GM23338 (cell line): ENCODE results near the gene FUT7. TPM values are rescaled to one million over a fixed set of nuclear protein-coding genes. Genes with fewer than 3 reads are reported as not detected.
"Not testable (repeated sequence)": the region's sequence is repeated elsewhere in the genome, so short reads cannot be mapped to it uniquely, and the experiment has no call there.

Experiments
- ATAC-seq: fragments of 200-7000 bp; cut with Tn5 transposase; 3 replicates; pipeline ENCODE4 v1.9.1; 2020
- DNase-seq: peaks from one replicate; pipeline ENCODE4 v3.0.0-alpha.2; 2015; ENCODE audit warnings: low spot score
- H2AFZ ChIP-seq: fragments of 200-600 bp; sonication (generic); 2 replicates; pipeline ENCODE4 v1.8.0; 2016; ENCODE audit warnings: antibody characterized with exemption, mild to moderate bottlenecking, moderate library complexity
- H3F3A ChIP-seq: fragments of 200-600 bp; sonication (generic); replicated peaks from 2 replicates; pipeline ENCODE4 v1.8.0; 2017; ENCODE audit warnings: antibody characterized with exemption, mixed run types, low read depth
- H3K27ac ChIP-seq: fragments of 200-600 bp; sonication (generic); 2 replicates; pipeline ENCODE4 v1.6.1; 2016; ENCODE audit warnings: low read depth
- H3K27me3 ChIP-seq: fragments of 200-600 bp; sonication (generic); 2 replicates; pipeline ENCODE4 v1.8.0; 2016; ENCODE audit warnings: mild to moderate bottlenecking, mixed run types, moderate library complexity; ENCODE audit not compliant: insufficient read depth
- H3K36me3 ChIP-seq: fragments of 200-600 bp; sonication (generic); 2 replicates; pipeline ENCODE4 v1.8.0; 2016; ENCODE audit warnings: mild to moderate bottlenecking; ENCODE audit not compliant: insufficient read depth
- H3K4me1 ChIP-seq: fragments of 200-600 bp; sonication (generic); 2 replicates; pipeline ENCODE4 v1.8.0; 2016; ENCODE audit warnings: mild to moderate bottlenecking, moderate library complexity; ENCODE audit not compliant: insufficient read depth
- H3K4me2 ChIP-seq: fragments of 200-600 bp; sonication (generic); 2 replicates; pipeline ENCODE4 v1.7.1; 2017; ENCODE audit warnings: mixed run types
- H3K4me3 ChIP-seq: fragments of 200-600 bp; sonication (generic); 2 replicates; pipeline ENCODE4 v1.6.1; 2016; ENCODE audit warnings: mixed run types
- H3K79me2 ChIP-seq: fragments of 200-600 bp; sonication (generic); replicated peaks from 2 replicates; pipeline ENCODE4 v1.8.0; 2017; ENCODE audit warnings: mild to moderate bottlenecking; ENCODE audit not compliant: insufficient read depth
- H3K9me2 ChIP-seq: fragments of 200-600 bp; sonication (generic); 2 replicates; pipeline ENCODE4 v1.8.0; 2017; ENCODE audit not compliant: insufficient read depth
- H4K20me1 ChIP-seq: fragments of 200-600 bp; sonication (generic); replicated peaks from 2 replicates; pipeline ENCODE4 v1.8.0; 2017; ENCODE audit warnings: mild to moderate bottlenecking; ENCODE audit not compliant: insufficient read depth
- H3K27ac Mint-ChIP-seq: 2 replicates; pipeline ENCODE4 v1.8.0; 2020; ENCODE audit warnings: inconsistent platforms, mild to moderate bottlenecking, moderate library complexity, mixed read lengths
- H3K27me3 Mint-ChIP-seq: 3 replicates; pipeline ENCODE4 v1.8.0; 2022; ENCODE audit warnings: low read depth, mild to moderate bottlenecking, moderate library complexity, mixed read lengths, inconsistent platforms; ENCODE audit not compliant: insufficient read depth, poor library complexity
- H3K36me3 Mint-ChIP-seq: 3 replicates; pipeline ENCODE4 v1.8.0; 2021; ENCODE audit warnings: low read depth, mild to moderate bottlenecking, inconsistent platforms, moderate library complexity, mixed read lengths
- H3K4me1 Mint-ChIP-seq: 3 replicates; pipeline ENCODE4 v1.8.0; 2020; ENCODE audit warnings: mild to moderate bottlenecking, inconsistent platforms, mixed read lengths
- H3K4me3 Mint-ChIP-seq: 3 replicates; pipeline ENCODE4 v1.8.0; 2021; ENCODE audit warnings: moderate library complexity, mild to moderate bottlenecking, inconsistent platforms, mixed read lengths
- H3K9me3 Mint-ChIP-seq: 3 replicates; pipeline ENCODE4 v1.8.0; 2020; ENCODE audit warnings: moderate library complexity, mild to moderate bottlenecking, inconsistent platforms, mixed read lengths
- ETS1 ChIP-seq: IDR thresholded peaks from 2 replicates; pipeline ENCODE4 v1.6.1; 2016; ENCODE audit warnings: antibody characterized with exemption
- EZH2 ChIP-seq: fragments of 200-600 bp; sonication (generic); IDR thresholded peaks from one replicate; pipeline ENCODE4 v1.8.0; 2017; ENCODE audit warnings: antibody characterized with exemption, mild to moderate bottlenecking, low read depth; ENCODE audit not compliant: unreplicated experiment
- EZH2phosphoT487 ChIP-seq: fragments of 200-600 bp; sonication (generic); IDR thresholded peaks from one replicate; pipeline ENCODE4 v1.8.1; 2018; ENCODE audit warnings: antibody characterized with exemption; ENCODE audit not compliant: unreplicated experiment
- NANOG ChIP-seq: IDR thresholded peaks from 2 replicates; pipeline ENCODE4 v1.6.1; 2016; ENCODE audit warnings: antibody characterized with exemption, borderline replicate concordance
- POLR2AphosphoS5 ChIP-seq: IDR thresholded peaks from 2 replicates; pipeline ENCODE4 v1.6.1; 2016; ENCODE audit warnings: antibody characterized with exemption, low read depth
- REST ChIP-seq: IDR thresholded peaks from one replicate; pipeline ENCODE4 v1.6.1; 2018; ENCODE audit warnings: antibody characterized with exemption; ENCODE audit not compliant: unreplicated experiment
- STAT1 ChIP-seq: IDR thresholded peaks from one replicate; pipeline ENCODE4 v1.6.1; 2016; ENCODE audit warnings: antibody characterized with exemption; ENCODE audit not compliant: unreplicated experiment
- ZNF114 ChIP-seq: fragments of 250-450 bp; sonication (Bioruptor Pico); IDR thresholded peaks from 2 replicates; pipeline ENCODE4 v1.5.0; 2020; ENCODE audit warnings: mild to moderate bottlenecking, moderate library complexity
- ZNF331 ChIP-seq: fragments of 250-450 bp; sonication (Bioruptor Pico); IDR thresholded peaks from 2 replicates; pipeline ENCODE4 v1.5.0; 2020; ENCODE audit warnings: low read depth, mild to moderate bottlenecking, moderate library complexity
- polyA plus RNA-seq: library from polyadenylated mRNA; unstranded; fragments of >200 nt; fragmentation: Nextera tagmentation; extraction: Ambion mirVana; gene quantifications from 2 replicates; pipeline ENCODE4 v1.2.1, GENCODE V29; 2016
- total RNA-seq: library from RNA; depleted of rRNA; stranded (reverse); fragments of >200 nt; shearing (Covaris generic); gene quantifications from 2 replicates; pipeline ENCODE4 v1.2.3, GENCODE V29; 2014
- TF ChIP-seq, protein P1 (sequence below), 2 experiments: fragments of 200-600 bp in 1 of 2; sonication (generic) in 1 of 2; conservative IDR thresholded peaks; 2 replicates each; pipeline versions ENCODE4 v1.5.1 to v1.6.1; 2016 to 2017; ENCODE audit warnings: antibody characterized with exemption in 2 of 2, low read depth in 2 of 2, mild to moderate bottlenecking in 2 of 2, moderate library complexity in 1 of 2

The FUT7 gene
- total and polyA plus RNA-seq, 2 experiments from 2014 or later: not detected

DNA sequence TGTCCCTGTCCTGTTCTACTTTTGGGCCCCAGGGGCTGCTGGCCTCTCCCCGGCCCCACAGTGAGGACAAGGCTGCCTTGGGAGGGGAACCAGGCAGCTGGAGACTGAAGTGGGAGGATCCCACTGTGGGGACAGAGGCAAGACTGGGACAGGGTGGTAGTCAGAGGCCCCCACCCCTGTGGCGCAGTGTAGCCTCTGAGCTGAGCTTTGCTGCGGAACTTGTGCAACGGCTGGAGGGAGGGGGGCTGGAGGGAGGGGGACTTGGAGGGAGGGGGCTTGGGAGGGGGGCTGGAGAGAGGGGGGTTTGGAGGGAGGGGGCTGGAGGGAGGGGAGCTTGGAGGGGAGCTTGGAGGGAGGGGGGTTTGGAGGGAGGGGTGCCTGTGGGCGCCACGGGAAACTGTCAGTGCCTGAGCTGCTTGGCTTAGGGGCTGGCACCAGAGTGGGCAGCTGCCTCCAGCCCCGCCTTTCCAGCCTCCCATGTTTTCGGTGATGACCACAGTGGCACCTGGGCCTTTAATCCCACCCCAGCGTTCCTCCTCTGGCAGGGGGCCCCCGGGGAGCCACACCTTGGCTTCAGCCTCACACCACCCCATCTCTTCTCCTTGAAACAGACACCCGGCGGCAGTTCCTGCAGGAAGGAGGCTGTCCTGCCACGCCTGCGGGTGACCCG, 2.3 kb upstream of the FUT7 start:
- H3K27ac Mint-ChIP-seq: no peak overlapping the region
- Histone ChIP-seq H3K4me3 (no peak overlapping the region), H3F3A (0 out of 2 replicates have a peak, but pooled peaks cover 3% of the 10 kb centered on the region), H3K4me1 (no peaks in the 10 kb centered on the region), H3K4me2 (no peak overlapping the region), H3K27me3 (peaks cover 1% of the 10 kb centered on the region), H3K36me3 (no peaks in the 10 kb centered on the region), H3K79me2 (no peaks in the 10 kb centered on the region), H3K9me2 (no peaks in the 10 kb centered on the region), H4K20me1 (no peaks in the 10 kb centered on the region), H3K27ac (no peak overlapping the region), H2AFZ (no peak overlapping the region)
- H3K9me3 Mint-ChIP-seq: no peaks in the 10 kb centered on the region
- no peaks in the 10 kb centered on the region; the same call in 2 of the 3 replicates for H3K36me3 Mint-ChIP-seq
- H3K4me1 Mint-ChIP-seq: no peaks in the 10 kb centered on the region; the same call in 2 of the 3 replicates
- no peak for DNase-seq
- H3K27me3 Mint-ChIP-seq: peaks cover 16% of the 10 kb centered on the region
- no peak overlapping the region for H3K4me3 Mint-ChIP-seq
- TF ChIP-seq, protein P1, sequence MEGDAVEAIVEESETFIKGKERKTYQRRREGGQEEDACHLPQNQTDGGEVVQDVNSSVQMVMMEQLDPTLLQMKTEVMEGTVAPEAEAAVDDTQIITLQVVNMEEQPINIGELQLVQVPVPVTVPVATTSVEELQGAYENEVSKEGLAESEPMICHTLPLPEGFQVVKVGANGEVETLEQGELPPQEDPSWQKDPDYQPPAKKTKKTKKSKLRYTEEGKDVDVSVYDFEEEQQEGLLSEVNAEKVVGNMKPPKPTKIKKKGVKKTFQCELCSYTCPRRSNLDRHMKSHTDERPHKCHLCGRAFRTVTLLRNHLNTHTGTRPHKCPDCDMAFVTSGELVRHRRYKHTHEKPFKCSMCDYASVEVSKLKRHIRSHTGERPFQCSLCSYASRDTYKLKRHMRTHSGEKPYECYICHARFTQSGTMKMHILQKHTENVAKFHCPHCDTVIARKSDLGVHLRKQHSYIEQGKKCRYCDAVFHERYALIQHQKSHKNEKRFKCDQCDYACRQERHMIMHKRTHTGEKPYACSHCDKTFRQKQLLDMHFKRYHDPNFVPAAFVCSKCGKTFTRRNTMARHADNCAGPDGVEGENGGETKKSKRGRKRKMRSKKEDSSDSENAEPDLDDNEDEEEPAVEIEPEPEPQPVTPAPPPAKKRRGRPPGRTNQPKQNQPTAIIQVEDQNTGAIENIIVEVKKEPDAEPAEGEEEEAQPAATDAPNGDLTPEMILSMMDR (conservative IDR thresholded peaks at IDR 0.05; ENCODE audit: low read depth in 2 of 2): no peak
- ATAC-seq: no peak

GRCh38 chr9:137033481-137033880, 1.6 kb upstream of the FUT7 start:
- H3K4me1 ChIP-seq, H3K27ac Mint-ChIP-seq, H3K4me2 ChIP-seq, H3K36me3 ChIP-seq, H3K79me2 ChIP-seq, H3K4me3 ChIP-seq, H2AFZ ChIP-seq, H3K9me3 Mint-ChIP-seq, H3K4me1 Mint-ChIP-seq, H4K20me1 ChIP-seq, H3K36me3 Mint-ChIP-seq, H3F3A ChIP-seq, H3K27ac ChIP-seq, ATAC-seq, H3K9me2 ChIP-seq, H3K4me3 Mint-ChIP-seq, DNase-seq, H3K27me3 ChIP-seq: not testable (repeated sequence)
- peaks cover 21% of the 10 kb centered on the region for H3K27me3 Mint-ChIP-seq

DNA sequence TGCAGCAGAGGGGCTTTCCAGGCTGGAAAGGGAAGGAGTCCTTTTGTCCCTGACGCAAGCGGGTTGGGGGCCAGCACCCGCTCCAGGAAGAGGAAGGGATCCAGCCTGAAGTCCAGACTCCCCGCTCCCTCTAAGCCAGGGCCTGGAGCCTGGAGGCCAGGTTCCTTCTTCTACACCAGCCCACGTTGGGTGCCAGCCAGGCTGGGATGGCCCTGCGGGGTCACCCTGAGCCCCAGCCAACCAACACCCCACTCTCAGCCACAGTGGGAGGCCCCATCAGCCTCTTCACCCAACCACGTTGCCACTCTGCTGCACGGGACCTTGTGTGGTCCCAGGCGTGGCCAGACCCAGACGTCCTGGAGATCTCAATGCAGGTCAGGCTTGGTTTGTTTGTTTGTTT, 970 bp upstream of the FUT7 start:
- DNase-seq (no peak), ATAC-seq (no peak)
- H3K9me2 ChIP-seq: no peaks in the 10 kb centered on the region
- H3K36me3 ChIP-seq: no peaks in the 10 kb centered on the region
- H3K27ac ChIP-seq: no peak overlapping the region
- Mint-ChIP-seq H3K4me1 (no peaks in the 10 kb centered on the region; the same call in 2 of the 3 replicates), H3K4me3 (no peak overlapping the region), H3K27ac (no peak overlapping the region), H3K9me3 (no peaks in the 10 kb centered on the region), H3K27me3 (peaks cover 19% of the 10 kb centered on the region), H3K36me3 (no peaks in the 10 kb centered on the region)
- no peaks in the 10 kb centered on the region for H4K20me1 ChIP-seq
- no peak for TF ChIP-seq ZNF331 (CRISPR knock-in tag)
- TF ChIP-seq POLR2AphosphoS5: no peak
- no peak for TF ChIP-seq EZH2
- no peak for TF ChIP-seq STAT1
- TF ChIP-seq ZNF114 (CRISPR knock-in tag): no peak
- TF ChIP-seq, protein P1 (conservative IDR thresholded peaks at IDR 0.05; ENCODE audit: low read depth in 2 of 2): no peak
- TF ChIP-seq EZH2phosphoT487: no peak
- TF ChIP-seq ETS1: no peak
- no peak for TF ChIP-seq NANOG
- TF ChIP-seq REST: no peak
- peaks cover 10% of the 10 kb centered on the region for H3K27me3 ChIP-seq
- no peak overlapping the region for H3K4me2 ChIP-seq
- H2AFZ ChIP-seq: no peak overlapping the region
- no peaks in the 10 kb centered on the region for H3K79me2 ChIP-seq
- H3F3A ChIP-seq: 0 out of 2 replicates have a peak, but pooled peaks cover 3% of the 10 kb centered on the region
- H3K4me3 ChIP-seq: no peak overlapping the region
- H3K4me1 ChIP-seq: no peaks in the 10 kb centered on the region
